Spleen (tissue), 11 donors: ENCODE measurements around the gene GPR85. TPM values are rescaled to one million over a fixed set of nuclear protein-coding genes. Genes with fewer than 3 reads are reported as not detected.

Experiments used
- DNase-seq: peaks from one replicate; pipeline ENCODE4 v3.0.0-alpha.2; 2020
- H3K27ac ChIP-seq, 8 donors: fragments of 200-600 bp; sonication (generic) in 7 of 8; 1 replicate in 4 of 8; 2 replicates in 4 of 8; pipeline versions ENCODE4 v1.5.0 to v1.8.0; 2016 to 2021; ENCODE audit warnings: inconsistent platforms in 4 of 8, mild to moderate bottlenecking in 4 of 8, moderate library complexity in 1 of 8
- H3K27me3 ChIP-seq, 7 donors: fragments of 200-600 bp; sonication (generic) in 6 of 7; replicated peaks in 1 of 7; 1 replicate in 4 of 7; 2 replicates in 3 of 7; pipeline versions ENCODE4 v1.5.0 to v1.8.0; 2016 to 2021; ENCODE audit warnings: inconsistent platforms in 3 of 7, mild to moderate bottlenecking in 1 of 7
- H3K36me3 ChIP-seq, 6 donors: fragments of 200-600 bp; sonication (generic) in 5 of 6; 1 replicate in 4 of 6; 2 replicates in 2 of 6; pipeline versions ENCODE4 v1.5.0 to v1.8.0; 2016 to 2021; ENCODE audit warnings: inconsistent platforms in 2 of 6
- H3K4me1 ChIP-seq, 6 donors: fragments of 200-600 bp; sonication (generic) in 5 of 6; 1 replicate in 3 of 6; 2 replicates in 3 of 6; pipeline versions ENCODE4 v1.5.0 to v1.8.0; 2016 to 2021; ENCODE audit warnings: inconsistent platforms in 3 of 6
- H3K4me3 ChIP-seq, 8 donors: fragments of 200-600 bp; sonication (generic) in 7 of 8; 1 replicate in 4 of 8; 2 replicates in 4 of 8; pipeline versions ENCODE4 v1.5.0 to v1.8.0; 2016 to 2021; ENCODE audit warnings: inconsistent platforms in 4 of 8, mild to moderate bottlenecking in 4 of 8, moderate library complexity in 2 of 8
- H3K9me3 ChIP-seq, 8 donors: fragments of 200-600 bp; sonication (generic) in 7 of 8; 1 replicate in 4 of 8; 2 replicates in 4 of 8; pipeline versions ENCODE4 v1.5.0 to v1.8.0; 2016 to 2021; ENCODE audit warnings: inconsistent platforms in 4 of 8
- CTCF ChIP-seq, 11 experiments: fragments of 200-600 bp in 7 of 11; fragments of 450-650 bp in 4 of 11; sonication (generic) in 4 of 11; IDR thresholded peaks in 8 of 11; conservative IDR thresholded peaks in 3 of 11; 1 replicate in 7 of 11; 2 replicates in 4 of 11; pipeline versions ENCODE4 v1.4.0 to v1.8.0; 2016 to 2021; ENCODE audit warnings: antibody characterized with exemption in 11 of 11, inconsistent platforms in 4 of 11, mild to moderate bottlenecking in 1 of 11
- POLR2A ChIP-seq, 3 donors: fragments of 450-650 bp; IDR thresholded peaks; one replicate each; pipeline ENCODE4 v1.5.1; 2017; ENCODE audit warnings: antibody characterized with exemption in 3 of 3, mild to moderate bottlenecking in 1 of 3
- POLR2AphosphoS5 ChIP-seq, 3 donors: sonication (generic); formaldehyde crosslinking; IDR thresholded peaks; one replicate each; pipeline ENCODE4 v1.5.1; 2017; ENCODE audit warnings: antibody characterized with exemption in 3 of 3
- WGBS, 5 donors: extraction: QIAGEN DNeasy Blood & Tissue Kit in 3 of 5; methylation state at CpG; one replicate each; pipeline versions ENCODE4 v1.1.5 to v1.1.7; 2013 to 2018; 5-methylcytosine and 5-hydroxymethylcytosine counted together
- intact Hi-C: fragments of 100-400 bp; cut with DNase I; formaldehyde crosslinking; loops from one replicate; pipeline ENCODE4 v1.15.0; 2023; ENCODE audit warnings: low total_unique reads
- polyA plus RNA-seq, 3 donors: library from polyadenylated mRNA; stranded (reverse); fragments of 200-250 nt; gene quantifications; one replicate each; pipeline ENCODE4 v1.2.1, GENCODE V29; 2013
- total RNA-seq, 7 donors: library from RNA; depleted of rRNA in 3 of 7; stranded (reverse); fragments of >200 nt in 3 of 7; fragmentation: NEBNext Ultra II Directional in 4 of 7; extraction: Animal tissue kit (Norgen Biotek cat#: 25700) in 4 of 7; gene quantifications; one replicate each; pipeline versions ENCODE4 v1.1.0 to v1.2.1, GENCODE V29; 2016 to 2021
- donor health status: healthy with polysubstance abuse.
- donor health status: DM: no; HTN: no; CAD: no; lungs with moderate emphysema.
- donor health status: DM: no; HTN: no; CAD: no.
- donor health status: Bipolar disorder and iron deficiency.
- donor health status: healthy.
- donor health status: DM: no; HTN: no; CAD: no.
- donor health status: DM: yes; HTN: yes; CAD: no.

Gene GPR85
- total and polyA plus RNA-seq, 10 donors = 1.3 to 11.3 (median 5.2) TPM

DNA sequence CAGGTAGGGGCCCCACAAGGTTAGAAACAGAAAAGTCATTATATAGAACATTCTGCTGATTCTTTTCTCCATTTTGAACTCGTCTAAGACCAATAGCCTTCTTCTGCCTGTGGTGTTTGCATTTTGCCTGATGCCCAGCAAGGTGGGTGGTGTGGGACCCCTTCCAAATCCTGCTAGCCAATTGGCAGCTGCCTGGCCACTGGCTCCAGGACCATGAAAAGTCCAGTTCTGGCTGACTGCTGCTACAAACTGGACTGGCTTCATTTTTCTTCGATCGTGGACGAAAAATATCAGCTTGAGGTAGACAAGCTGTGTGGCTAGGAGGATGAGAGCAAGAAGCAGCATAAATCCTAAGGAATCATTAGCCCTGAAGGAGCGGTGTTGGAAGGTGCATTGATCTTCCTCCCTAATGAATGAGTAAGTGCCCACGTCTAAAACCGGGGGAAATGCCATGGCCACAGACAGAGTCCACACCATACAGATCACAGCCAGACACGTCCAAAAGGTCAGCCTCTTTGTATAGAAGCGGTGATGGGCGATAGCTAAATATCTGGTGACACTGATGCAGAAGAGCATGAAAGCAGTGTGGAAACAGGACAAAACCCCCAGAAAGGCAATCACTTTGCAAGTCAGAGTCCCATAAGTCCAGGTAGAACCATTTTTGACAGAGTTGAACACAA, 2.7 kb downstream of the GPR85 start:
- 86 to 93% (median 88%) methylated on average over 10 of the region's 10 CpGs for WGBS, 5 donors
- H3K4me1 ChIP-seq = peaks cover 0 to 16% (median 9%) of the 10 kb centered on the region in 6 donors
- DNase-seq = no peak
- no peak for TF ChIP-seq POLR2A (IDR thresholded peaks at IDR 0.05)
- no peak for TF ChIP-seq POLR2AphosphoS5 (IDR thresholded peaks at IDR 0.05)
- no peak for TF ChIP-seq CTCF (IDR thresholded peaks at IDR 0.05 in 8 of 11, conservative IDR thresholded peaks at IDR 0.05 in 3 of 11)
- no peaks in the 10 kb centered on the region for H3K9me3 ChIP-seq
- H3K27me3 ChIP-seq = peaks cover 0 to 54% (median 5%) of the 10 kb centered on the region in 7 donors
- H3K36me3 ChIP-seq = no peaks in the 10 kb centered on the region
- intact Hi-C loops = no loop called here
- no peak overlapping the region for H3K27ac ChIP-seq
- H3K4me3 ChIP-seq = no peak overlapping the region

DNA sequence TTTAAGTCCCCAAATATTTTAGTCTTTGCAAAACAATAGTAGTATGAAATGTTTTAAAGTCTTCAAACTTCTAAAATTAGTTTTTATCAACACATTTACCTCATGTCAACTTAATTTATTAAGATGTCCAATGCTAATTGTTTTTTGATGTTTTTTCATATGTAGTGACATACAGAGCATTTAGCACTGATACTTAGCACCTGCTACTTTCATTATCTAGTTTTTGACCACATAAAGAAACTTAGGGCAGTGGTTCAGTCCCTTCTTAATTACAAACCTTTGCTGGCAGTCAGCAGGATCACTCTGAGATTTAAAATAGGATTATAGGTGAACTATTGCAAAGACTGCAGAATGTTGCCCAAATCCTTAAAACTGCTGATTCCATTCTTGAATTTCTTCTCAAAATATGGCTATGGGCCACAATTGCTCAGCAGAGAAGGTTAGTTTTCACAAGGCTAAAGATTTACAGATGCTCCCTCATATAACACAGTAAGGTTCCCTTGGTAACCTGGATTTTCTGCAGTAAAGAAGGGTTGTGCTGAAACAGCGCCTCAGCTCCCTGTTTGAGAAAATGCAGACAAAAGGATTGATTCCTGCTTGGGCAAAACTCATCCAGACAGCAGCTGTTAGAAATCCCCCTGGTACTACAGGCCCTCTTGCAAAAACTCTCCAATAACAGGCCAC, 3.4 kb downstream of the GPR85 start:
- intact Hi-C loops = no loop called here
- 88 to 96% (median 92%) methylated on average over 1 of the region's 1 CpG for WGBS, 5 donors
- peaks cover 0 to 51% (median 5%) of the 10 kb centered on the region in 7 donors for H3K27me3 ChIP-seq
- no peak for DNase-seq
- TF ChIP-seq CTCF (IDR thresholded peaks at IDR 0.05 in 8 of 11, conservative IDR thresholded peaks at IDR 0.05 in 3 of 11) (no peak), POLR2AphosphoS5 (IDR thresholded peaks at IDR 0.05) (no peak), POLR2A (IDR thresholded peaks at IDR 0.05) (no peak)
- H3K4me3 ChIP-seq = no peak overlapping the region
- H3K9me3 ChIP-seq = no peaks in the 10 kb centered on the region
- peaks cover 0 to 16% (median 9%) of the 10 kb centered on the region in 6 donors for H3K4me1 ChIP-seq
- no peak overlapping the region for H3K27ac ChIP-seq
- H3K36me3 ChIP-seq = no peaks in the 10 kb centered on the region

DNA sequence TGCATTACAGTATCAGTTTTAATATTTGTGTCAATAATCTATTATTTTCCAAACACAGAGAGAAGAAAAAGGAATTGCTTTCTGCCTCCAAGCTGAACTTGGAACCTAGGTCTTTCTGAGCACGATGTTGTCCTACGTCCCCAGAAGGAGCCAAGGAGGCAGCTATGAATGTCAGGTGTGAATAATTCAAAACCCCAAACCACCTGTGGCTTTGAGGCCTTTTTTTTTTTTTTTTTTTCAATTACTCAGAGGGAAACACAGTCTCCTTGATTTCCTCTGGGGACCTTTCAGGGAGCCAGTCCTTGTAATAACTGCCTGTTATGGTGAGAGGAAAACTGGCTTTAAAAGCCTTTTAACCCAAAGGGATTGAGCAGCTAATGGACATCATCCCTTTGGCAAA, 8.3 kb downstream of the GPR85 start:
- no peak for TF ChIP-seq POLR2A (IDR thresholded peaks at IDR 0.05)
- TF ChIP-seq POLR2AphosphoS5 (IDR thresholded peaks at IDR 0.05) = no peak
- TF ChIP-seq CTCF (IDR thresholded peaks at IDR 0.05 in 8 of 11, conservative IDR thresholded peaks at IDR 0.05 in 3 of 11) = no peak
- Histone ChIP-seq H3K27ac (no peak overlapping the region), H3K27me3 (peaks cover 0 to 4% (median 0%) of the 10 kb centered on the region in 7 donors), H3K4me3 (no peak overlapping the region), H3K9me3 (no peaks in the 10 kb centered on the region), H3K4me1 (no peaks in the 10 kb centered on the region), H3K36me3 (no peaks in the 10 kb centered on the region)
- intact Hi-C loops = no loop called here
- no peak for DNase-seq
- WGBS, 5 donors = 62 to 82% (median 72%) methylated on average over 2 of the region's 2 CpGs

- peak overlapping the region in 3 of 8 donors; percentile 4 to 24 (median 15) for H3K27ac ChIP-seq
- no peak for DNase-seq
- H3K4me1 ChIP-seq = peaks cover 0 to under 1% (median 0%) of the 10 kb centered on the region in 6 donors
- WGBS, 5 donors = 78 to 81% (median 79%) methylated on average over 3 of the region's 3 CpGs
- H3K4me3 ChIP-seq = no peak overlapping the region
- no peak for TF ChIP-seq CTCF (IDR thresholded peaks at IDR 0.05 in 8 of 11, conservative IDR thresholded peaks at IDR 0.05 in 3 of 11)
- no peak for TF ChIP-seq POLR2AphosphoS5 (IDR thresholded peaks at IDR 0.05)
- TF ChIP-seq POLR2A (IDR thresholded peaks at IDR 0.05) = no peak
- H3K27me3 ChIP-seq = no peaks in the 10 kb centered on the region
- no peaks in the 10 kb centered on the region for H3K9me3 ChIP-seq
- intact Hi-C loops = no loop called here
- H3K36me3 ChIP-seq = no peaks in the 10 kb centered on the region
These were observed 9.9 kb downstream of the GPR85 start for GRCh38 chr7:113076703-113077102.
